H1 (cell line): ENCODE data around the gene GIPC1. TPM values are rescaled to one million over a fixed set of nuclear protein-coding genes. Genes with fewer than 3 reads are reported as not detected.

ENCODE experiments used
- CTCF ChIA-PET: fragments of 300-600 bp; sonication (Branson Sonifier 250); formaldehyde crosslinking; loops from one replicate; lab custom pipeline; 2021; ENCODE audit not compliant: partially characterized antibody; lab: Charles Lee
- POLR2A ChIA-PET: fragments of 300-600 bp; sonication (Branson Sonifier 250); formaldehyde crosslinking; loops from one replicate; lab custom pipeline; 2021; ENCODE audit warnings: inconsistent platforms; ENCODE audit not compliant: partially characterized antibody; lab: Charles Lee
- DNase-seq, 2 experiments: peaks; one replicate each; pipeline versions ENCODE4 v3.0.0 to v3.0.0-alpha.2; 2010 to 2022; ENCODE audit warnings: low spot score in 2 of 2, low read depth in 1 of 2, mixed read lengths in 1 of 2
- FAIRE-seq: peaks from 2 replicates; lab custom pipeline; 2011; peaks lifted over from hg19 to GRCh38; lab: Jason Lieb, UNC
- H2AFZ ChIP-seq: 2 replicates; pipeline ENCODE4 v1.8.1; 2012; ENCODE audit warnings: low read length, inconsistent platforms
- H2AK5ac ChIP-seq: 2 replicates; pipeline ENCODE4 v1.6.1; 2013; ENCODE audit warnings: low read depth, low read length
- H2BK120ac ChIP-seq: replicated peaks from 2 replicates; pipeline ENCODE3; 2013; ENCODE audit warnings: low read depth, low read length, inconsistent platforms
- H2BK12ac ChIP-seq: 2 replicates; pipeline ENCODE4 v1.6.1; 2013; ENCODE audit warnings: low read depth, low read length
- H2BK15ac ChIP-seq: 2 replicates; pipeline ENCODE4 v1.6.1; 2013; ENCODE audit warnings: low read length
- H2BK20ac ChIP-seq: 2 replicates; pipeline ENCODE4 v1.6.1; 2013; ENCODE audit warnings: low read length
- H2BK5ac ChIP-seq: 2 replicates; pipeline ENCODE4 v1.6.1; 2013; ENCODE audit warnings: low read depth, low read length
- H3K14ac ChIP-seq: 2 replicates; pipeline ENCODE4 v1.6.1; 2013; ENCODE audit warnings: inconsistent platforms; ENCODE audit not compliant: insufficient read length
- H3K18ac ChIP-seq: 2 replicates; pipeline ENCODE4 v1.6.1; 2013; ENCODE audit warnings: low read length; ENCODE audit errors: extremely low read depth
- H3K23ac ChIP-seq: 2 replicates; pipeline ENCODE4 v1.6.1; 2013; ENCODE audit warnings: inconsistent platforms; ENCODE audit not compliant: insufficient read length
- H3K23me2 ChIP-seq: 2 replicates; pipeline ENCODE4 v1.6.1; 2013; ENCODE audit warnings: low read depth, low read length
- H3K27ac ChIP-seq: 2 replicates; pipeline ENCODE4 v1.6.1; 2011; ENCODE audit warnings: low read depth, low read length, inconsistent platforms
- H3K27me3 ChIP-seq, 4 experiments: replicated peaks in 1 of 4; 1 replicate in 1 of 4; 2 replicates in 3 of 4; pipeline versions ENCODE4 v1.6.1 to v1.8.1; 2011 to 2013; ENCODE audit warnings: low read length in 3 of 4, mild to moderate bottlenecking in 3 of 4, inconsistent platforms in 2 of 4, mixed read lengths in 2 of 4, moderate library complexity in 1 of 4; ENCODE audit not compliant: control insufficient read depth in 3 of 4, insufficient read depth in 3 of 4; ENCODE audit errors: extremely low read depth in 1 of 4
- H3K36me3 ChIP-seq, 4 experiments: 2 replicates each; pipeline versions ENCODE4 v1.6.1 to v1.8.1; 2011 to 2013; ENCODE audit warnings: mild to moderate bottlenecking in 4 of 4, low read length in 3 of 4, moderate library complexity in 2 of 4, control low read depth in 1 of 4, inconsistent platforms in 1 of 4; ENCODE audit not compliant: insufficient read depth in 4 of 4, control insufficient read depth in 2 of 4
- H3K4ac ChIP-seq: replicated peaks from 2 replicates; pipeline ENCODE3; 2013; ENCODE audit warnings: low read length, low read depth, mixed read lengths, inconsistent platforms; ENCODE audit not compliant: insufficient read length
- H3K4me1 ChIP-seq, 4 experiments: replicated peaks in 1 of 4; 1 replicate in 1 of 4; 2 replicates in 3 of 4; pipeline versions ENCODE4 v1.6.1 to v1.8.1; 2011 to 2013; ENCODE audit warnings: low read length in 3 of 4, inconsistent platforms in 2 of 4, mixed read lengths in 1 of 4; ENCODE audit not compliant: insufficient read depth in 4 of 4, control insufficient read depth in 3 of 4
- H3K4me2 ChIP-seq, 2 experiments: 2 replicates each; pipeline versions ENCODE4 v1.6.1 to v1.8.1; 2011 to 2013; ENCODE audit warnings: low read depth in 2 of 2, low read length in 2 of 2, control low read depth in 1 of 2, inconsistent platforms in 1 of 2, mild to moderate bottlenecking in 1 of 2; ENCODE audit not compliant: insufficient read depth in 1 of 2
- H3K4me3 ChIP-seq, 4 experiments: fragments of 200-600, 300-600 bp in 1 of 4; sonication (generic), shearing (Covaris generic), sonication (Bioruptor Twin) in 1 of 4; 2 replicates each; pipeline versions ENCODE4 v1.5.1 to v1.8.1; 2011 to 2016; ENCODE audit warnings: low read length in 4 of 4, low read depth in 3 of 4, control low read depth in 2 of 4, inconsistent platforms in 2 of 4, mild to moderate bottlenecking in 2 of 4, mixed read lengths in 1 of 4, moderate library complexity in 1 of 4; ENCODE audit not compliant: insufficient read depth in 2 of 4; ENCODE audit errors: extremely low read depth in 1 of 4
- H3K56ac ChIP-seq: replicated peaks from 2 replicates; pipeline ENCODE3; 2013; ENCODE audit warnings: low read depth, mild to moderate bottlenecking, mixed read lengths, low read length, inconsistent platforms; ENCODE audit not compliant: insufficient read length
- H3K79me1 ChIP-seq: 2 replicates; pipeline ENCODE4 v1.6.1; 2013; ENCODE audit warnings: low read depth, low read length, control low read depth
- H3K79me2 ChIP-seq, 2 experiments: 2 replicates each; pipeline versions ENCODE4 v1.6.1 to v1.8.1; 2012 to 2013; ENCODE audit warnings: low read length in 2 of 2, mild to moderate bottlenecking in 2 of 2, inconsistent platforms in 1 of 2; ENCODE audit not compliant: insufficient read depth in 2 of 2, control insufficient read depth in 1 of 2
- H3K9ac ChIP-seq, 4 experiments: replicated peaks in 1 of 4; 1 replicate in 1 of 4; 2 replicates in 3 of 4; pipeline versions ENCODE4 v1.6.1 to v1.8.1; 2011 to 2013; ENCODE audit warnings: low read depth in 3 of 4, low read length in 3 of 4, control low read depth in 2 of 4, mild to moderate bottlenecking in 2 of 4, moderate library complexity in 2 of 4, inconsistent platforms in 1 of 4; ENCODE audit errors: extremely low read depth in 1 of 4
- H3K9me3 ChIP-seq, 2 experiments: 2 replicates each; pipeline versions ENCODE4 v1.6.1 to v1.8.1; 2012 to 2013; ENCODE audit warnings: mild to moderate bottlenecking in 2 of 2, moderate library complexity in 2 of 2, control low read depth in 1 of 2, inconsistent platforms in 1 of 2, low read depth in 1 of 2, low read length in 1 of 2, mixed read lengths in 1 of 2; ENCODE audit not compliant: insufficient read depth in 2 of 2
- H4K20me1 ChIP-seq, 2 experiments: replicated peaks in 1 of 2; 2 replicates each; pipeline versions ENCODE3 to v1.8.1; 2011 to 2013; ENCODE audit warnings: inconsistent platforms in 2 of 2, low read length in 2 of 2, mild to moderate bottlenecking in 1 of 2; ENCODE audit not compliant: insufficient read depth in 2 of 2, control insufficient read depth in 1 of 2
- H4K5ac ChIP-seq: 2 replicates; pipeline ENCODE4 v1.6.1; 2013; ENCODE audit warnings: low read length, low read depth, mixed read lengths, inconsistent platforms; ENCODE audit not compliant: insufficient read length
- H4K8ac ChIP-seq: 2 replicates; pipeline ENCODE4 v1.8.0; 2013; ENCODE audit warnings: mild to moderate bottlenecking, moderate library complexity, low read length, inconsistent platforms; ENCODE audit not compliant: insufficient read depth; ENCODE audit errors: extremely low read depth
- H4K91ac ChIP-seq: replicated peaks from 2 replicates; pipeline ENCODE3; 2013; ENCODE audit warnings: low read length, mixed read lengths, inconsistent platforms; ENCODE audit not compliant: insufficient read length
- ATF2 ChIP-seq: IDR thresholded peaks from 2 replicates; pipeline ENCODE4 v1.6.1; 2012; ENCODE audit warnings: low read length, inconsistent platforms
- CBX8 ChIP-seq: fragments of 300-800, 300-1000 bp; sonication (generic); IDR thresholded peaks from 2 replicates; pipeline ENCODE4 v1.7.1; 2016; ENCODE audit warnings: low read depth, low read length, borderline replicate concordance
- CEBPB ChIP-seq: IDR thresholded peaks from 2 replicates; pipeline ENCODE4 v1.6.1; 2012; ENCODE audit warnings: low read depth, low read length
- JUND ChIP-seq: IDR thresholded peaks from 2 replicates; pipeline ENCODE4 v1.6.1; 2011; ENCODE audit warnings: mild to moderate bottlenecking, improper control_type of control experiment, low read length
- POLR2A ChIP-seq, 2 experiments: IDR thresholded peaks; 1 replicate in 1 of 2; 2 replicates in 1 of 2; pipeline ENCODE4 v1.6.1; 2011; ENCODE audit warnings: low read depth in 2 of 2, low read length in 2 of 2, mild to moderate bottlenecking in 2 of 2; ENCODE audit errors: control extremely low read depth in 1 of 2
- POLR2AphosphoS5 ChIP-seq: IDR thresholded peaks from 2 replicates; pipeline ENCODE4 v1.6.1; 2011; ENCODE audit warnings: low read depth, low read length
- ZNF274 ChIP-seq: IDR thresholded peaks from 2 replicates; pipeline ENCODE4 v1.7.0; 2012; ENCODE audit warnings: low read length, borderline replicate concordance; ENCODE audit errors: extremely low read depth
- WGBS, 2 experiments: shearing (Covaris generic) in 1 of 2; methylation state at CpG; one replicate each; pipeline versions ENCODE4 v1.1.6 to v1.1.7; 2013 to 2015; ENCODE audit warnings: low lambda C conversion rate in 2 of 2, mixed read lengths in 2 of 2, inconsistent platforms in 1 of 2, low coverage in 1 of 2, missing lambda C conversion rate in 1 of 2; ENCODE audit not compliant: insufficient replicate concordance in 2 of 2, insufficient coverage in 1 of 2, insufficient read length in 1 of 2; ENCODE audit errors: extremely low coverage in 1 of 2, missing lambda C conversion rate in 1 of 2; 5-methylcytosine and 5-hydroxymethylcytosine counted together
- polyA plus RNA-seq, 7 experiments: library from polyadenylated mRNA; depleted of rRNA in 3 of 7; stranded (reverse) in 5 of 7; unstranded in 2 of 7; fragments of >200 nt in 5 of 7; fragments of 200-250 nt in 2 of 7; gene quantifications; 1 replicate in 5 of 7; 2 replicates in 1 of 7; 4 replicates in 1 of 7; pipeline versions ENCODE4 v1.2.1 to v1.2.3, GENCODE V29; 2011 to 2013; ENCODE audit warnings: missing spikeins in 2 of 7, mixed read lengths in 2 of 7
- total RNA-seq: library from RNA; stranded (reverse); fragmentation: NEBNext Ultra II Directional; extraction: Animal tissue kit (Norgen Biotek cat#: 25700); gene quantifications from 2 replicates; pipeline ENCODE4 v1.2.1, GENCODE V29; 2021
- TF ChIP-seq, protein P1 (sequence below), 3 experiments: IDR thresholded peaks; 1 replicate in 2 of 3; 2 replicates in 1 of 3; pipeline versions ENCODE4 v1.5.1 to v1.6.1; 2011; ENCODE audit warnings: low read length in 3 of 3, mild to moderate bottlenecking in 3 of 3, inconsistent platforms in 2 of 3, low read depth in 1 of 3, moderate library complexity in 1 of 3; ENCODE audit not compliant: insufficient read depth in 1 of 3; ENCODE audit errors: control extremely low read depth in 1 of 3
- TF ChIP-seq, protein P2 (sequence below): IDR thresholded peaks from 2 replicates; pipeline ENCODE4 v1.6.1; 2011; ENCODE audit warnings: low read depth, mild to moderate bottlenecking, low read length; ENCODE audit not compliant: insufficient read depth

Gene GIPC1
- total and polyA plus RNA-seq, 2 of the 8 experiments (the other 6 are each of a cell fraction or from before 2014, with no cell fraction given) = 65.6 to 72.0 TPM

- no peak overlapping the region for H3K18ac ChIP-seq
- no peak overlapping the region for H3K4ac ChIP-seq
- no peak overlapping the region for H2BK5ac ChIP-seq
- no peaks in the 10 kb centered on the region for H3K9me3 ChIP-seq
- peaks cover 0 to 14% of the 10 kb centered on the region in 2 experiments for H4K20me1 ChIP-seq
- H3K27me3 ChIP-seq = no peaks in the 10 kb centered on the region
- no peak overlapping the region for H3K9ac ChIP-seq
- FAIRE-seq = no peak
- H3K56ac ChIP-seq = no peak overlapping the region
- peaks cover 0 to 11% of the 10 kb centered on the region in 2 experiments; a peak in 2 of 4 replicates for H3K79me2 ChIP-seq
- ChIA-PET POLR2A (interaction anchor here (0.7 kb wide), 1 partner anchor 39 kb away, joined by 3 read pairs; no protein-coding TSS in a partner anchor), CTCF (interaction anchor here (1.2 kb wide), 1 partner anchor 39 kb away, joined by 4 read pairs; no protein-coding TSS in a partner anchor)
- H4K5ac ChIP-seq = no peak overlapping the region
- H3K27ac ChIP-seq = no peak overlapping the region
- 80% methylated on average over 4 of the region's 4 CpGs; no CpG with 5 or more reads in 1 of the 2 experiments for WGBS, 2 experiments
- H2AK5ac ChIP-seq = no peak overlapping the region
- peaks cover 10 to 23% (median 17%) of the 10 kb centered on the region in 4 experiments for H3K36me3 ChIP-seq
- DNase-seq = no peak
- H3K23ac ChIP-seq = no peak overlapping the region
- H3K4me3 ChIP-seq = no peak overlapping the region
- no peak overlapping the region for H4K91ac ChIP-seq
- H3K79me1 ChIP-seq = peaks cover 6% of the 10 kb centered on the region
- no peak overlapping the region for H3K4me2 ChIP-seq
- TF ChIP-seq, protein P1, sequence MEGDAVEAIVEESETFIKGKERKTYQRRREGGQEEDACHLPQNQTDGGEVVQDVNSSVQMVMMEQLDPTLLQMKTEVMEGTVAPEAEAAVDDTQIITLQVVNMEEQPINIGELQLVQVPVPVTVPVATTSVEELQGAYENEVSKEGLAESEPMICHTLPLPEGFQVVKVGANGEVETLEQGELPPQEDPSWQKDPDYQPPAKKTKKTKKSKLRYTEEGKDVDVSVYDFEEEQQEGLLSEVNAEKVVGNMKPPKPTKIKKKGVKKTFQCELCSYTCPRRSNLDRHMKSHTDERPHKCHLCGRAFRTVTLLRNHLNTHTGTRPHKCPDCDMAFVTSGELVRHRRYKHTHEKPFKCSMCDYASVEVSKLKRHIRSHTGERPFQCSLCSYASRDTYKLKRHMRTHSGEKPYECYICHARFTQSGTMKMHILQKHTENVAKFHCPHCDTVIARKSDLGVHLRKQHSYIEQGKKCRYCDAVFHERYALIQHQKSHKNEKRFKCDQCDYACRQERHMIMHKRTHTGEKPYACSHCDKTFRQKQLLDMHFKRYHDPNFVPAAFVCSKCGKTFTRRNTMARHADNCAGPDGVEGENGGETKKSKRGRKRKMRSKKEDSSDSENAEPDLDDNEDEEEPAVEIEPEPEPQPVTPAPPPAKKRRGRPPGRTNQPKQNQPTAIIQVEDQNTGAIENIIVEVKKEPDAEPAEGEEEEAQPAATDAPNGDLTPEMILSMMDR (IDR thresholded peaks at IDR 0.05; ENCODE audit: control extremely low read depth in 1 of 3, insufficient read depth in 1 of 3, low read depth in 1 of 3, low read length in 3 of 3) = no peak
- TF ChIP-seq POLR2A (IDR thresholded peaks at IDR 0.05; ENCODE audit: control extremely low read depth in 1 of 2, low read depth in 2 of 2, low read length in 2 of 2) (no peak), CBX8 (no peak), ZNF274 (no peak), ATF2 (no peak), POLR2AphosphoS5 (no peak), JUND (no peak), CEBPB (no peak)
- TF ChIP-seq, protein P2, sequence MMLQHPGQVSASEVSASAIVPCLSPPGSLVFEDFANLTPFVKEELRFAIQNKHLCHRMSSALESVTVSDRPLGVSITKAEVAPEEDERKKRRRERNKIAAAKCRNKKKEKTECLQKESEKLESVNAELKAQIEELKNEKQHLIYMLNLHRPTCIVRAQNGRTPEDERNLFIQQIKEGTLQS = no peak
- no peak overlapping the region for H2BK120ac ChIP-seq
- H2BK12ac ChIP-seq = no peak overlapping the region
- H3K14ac ChIP-seq = no peak overlapping the region
- H4K8ac ChIP-seq = no peak overlapping the region
- H2BK20ac ChIP-seq = no peak overlapping the region
- peaks cover 0 to 2% (median 0%) of the 10 kb centered on the region in 4 experiments; a peak in 1 of 7 replicates for H3K4me1 ChIP-seq
- no peak overlapping the region for H2AFZ ChIP-seq
- H3K23me2 ChIP-seq = no peaks in the 10 kb centered on the region
- H2BK15ac ChIP-seq = no peak overlapping the region
These were observed 15.3 kb upstream of the GIPC1 start for GRCh38 chr19:14511229-14511593.
